CD14-positive monocyte (primary cell): ENCODE data around the gene RASSF1. TPM values are rescaled to one million over a fixed set of nuclear protein-coding genes. Genes with fewer than 3 reads are reported as not detected.

Source experiments
- DNase-seq, 3 donors: peaks; one replicate each; pipeline ENCODE4 v3.0.0-alpha.2; 2011 to 2022
- H2AFZ ChIP-seq: 2 replicates; pipeline ENCODE4 v1.6.0; 2012; ENCODE audit warnings: mild to moderate bottlenecking, low read depth, low read length, inconsistent platforms; ENCODE audit not compliant: insufficient read depth, poor library complexity, severe bottlenecking
- H3K27ac ChIP-seq, 2 donors: 1 replicate in 1 of 2; 2 replicates in 1 of 2; pipeline ENCODE4 v1.5.1; 2012 to 2013; ENCODE audit warnings: low read length in 2 of 2, control low read depth in 1 of 2, inconsistent platforms in 1 of 2, low read depth in 1 of 2, mild to moderate bottlenecking in 1 of 2
- H3K27me3 ChIP-seq, 2 donors: one replicate each; pipeline versions ENCODE4 v1.6.0 to v1.6.1; 2011 to 2013; ENCODE audit warnings: low read length in 2 of 2; ENCODE audit not compliant: control insufficient read depth in 2 of 2, insufficient read depth in 2 of 2
- H3K36me3 ChIP-seq, 2 donors: replicated peaks in 1 of 2; 1 replicate in 1 of 2; 2 replicates in 1 of 2; pipeline versions ENCODE4 v1.5.1 to v1.6.1; 2012 to 2013; ENCODE audit warnings: low read length in 2 of 2, control low read depth in 1 of 2, inconsistent platforms in 1 of 2, mild to moderate bottlenecking in 1 of 2; ENCODE audit not compliant: insufficient read depth in 2 of 2, control insufficient read depth in 1 of 2
- H3K4me1 ChIP-seq, 2 donors: 1 replicate in 1 of 2; 2 replicates in 1 of 2; pipeline versions ENCODE4 v1.5.1 to v1.6.1; 2012 to 2013; ENCODE audit warnings: low read length in 2 of 2, control low read depth in 1 of 2, inconsistent platforms in 1 of 2, mild to moderate bottlenecking in 1 of 2, moderate library complexity in 1 of 2; ENCODE audit not compliant: insufficient read depth in 2 of 2, control insufficient read depth in 1 of 2
- H3K4me2 ChIP-seq: replicated peaks from 2 replicates; pipeline ENCODE3; 2012; ENCODE audit warnings: low read length, moderate library complexity, mild to moderate bottlenecking; ENCODE audit not compliant: poor library complexity, severe bottlenecking; ENCODE audit errors: extremely low read depth
- H3K4me3 ChIP-seq, 3 experiments: fragments of 200-600 bp in 1 of 3; sonication (generic) in 1 of 3; replicated peaks in 1 of 3; 1 replicate in 2 of 3; 2 replicates in 1 of 3; pipeline ENCODE4 v1.5.1; 2011 to 2013; ENCODE audit warnings: low read length in 3 of 3, mild to moderate bottlenecking in 3 of 3, control low read depth in 2 of 3, low read depth in 2 of 3, inconsistent platforms in 1 of 3, moderate library complexity in 1 of 3
- H3K79me2 ChIP-seq: 2 replicates; pipeline ENCODE4 v1.6.0; 2012; ENCODE audit warnings: mild to moderate bottlenecking, control low read depth, inconsistent platforms, low read length, moderate library complexity; ENCODE audit not compliant: insufficient read depth
- H3K9ac ChIP-seq: 2 replicates; pipeline ENCODE4 v1.6.0; 2017; ENCODE audit warnings: low read length, mild to moderate bottlenecking; ENCODE audit not compliant: insufficient read depth, poor library complexity, severe bottlenecking
- H3K9me3 ChIP-seq, 2 donors: replicated peaks in 1 of 2; 1 replicate in 1 of 2; 2 replicates in 1 of 2; pipeline versions ENCODE4 v1.5.1 to v1.6.1; 2012 to 2013; ENCODE audit warnings: low read length in 2 of 2, control low read depth in 1 of 2; ENCODE audit not compliant: control insufficient read depth in 1 of 2, insufficient read depth in 1 of 2
- H4K20me1 ChIP-seq: 2 replicates; pipeline ENCODE4 v1.6.0; 2012; ENCODE audit warnings: mild to moderate bottlenecking, low read length, control low read depth, moderate library complexity; ENCODE audit not compliant: insufficient read depth
- H3K27ac Mint-ChIP-seq, 7 donors: one replicate each; pipeline ENCODE4 v1.8.0; 2020; ENCODE audit warnings: mild to moderate bottlenecking in 7 of 7, mixed read lengths in 7 of 7, moderate library complexity in 6 of 7, inconsistent platforms in 2 of 7
- H3K27me3 Mint-ChIP-seq, 3 donors: one replicate each; pipeline ENCODE4 v1.8.0; 2021 to 2022; ENCODE audit warnings: low read depth in 3 of 3, mild to moderate bottlenecking in 3 of 3, mixed read lengths in 3 of 3, moderate library complexity in 3 of 3, inconsistent platforms in 1 of 3
- H3K36me3 Mint-ChIP-seq, 2 donors: one replicate each; pipeline ENCODE4 v1.8.0; 2020; ENCODE audit warnings: mixed read lengths in 2 of 2, inconsistent platforms in 1 of 2, mild to moderate bottlenecking in 1 of 2
- H3K4me1 Mint-ChIP-seq: one replicate; pipeline ENCODE4 v1.8.0; 2020; ENCODE audit warnings: mild to moderate bottlenecking, mixed read lengths
- H3K4me3 Mint-ChIP-seq, 2 donors: one replicate each; pipeline ENCODE4 v1.8.0; 2020; ENCODE audit warnings: mild to moderate bottlenecking in 2 of 2, mixed read lengths in 2 of 2, moderate library complexity in 1 of 2
- H3K9me3 Mint-ChIP-seq, 7 donors: one replicate each; pipeline ENCODE4 v1.8.0; 2020 to 2022; ENCODE audit warnings: mixed read lengths in 7 of 7, mild to moderate bottlenecking in 6 of 7, moderate library complexity in 6 of 7, inconsistent platforms in 2 of 7
- WGBS: methylation state at CpG from one replicate; pipeline ENCODE4 v1.1.5; 2013; ENCODE audit warnings: missing lambda C conversion rate; ENCODE audit not compliant: insufficient coverage; 5-methylcytosine and 5-hydroxymethylcytosine counted together
- intact Hi-C, 2 donors: fragments of 100-400 bp; cut with micrococcal nuclease; formaldehyde crosslinking; loops; one replicate each; pipeline versions ENCODE4 v1.15.0 to v1.15.1; 2023
- polyA plus RNA-seq, 3 donors: library from polyadenylated mRNA; depleted of rRNA in 1 of 3; unstranded in 2 of 3; stranded (reverse) in 1 of 3; fragments of 300-500 nt in 2 of 3; fragments of >200 nt in 1 of 3; fragmentation: Illumina TruSeq in 2 of 3; gene quantifications; 1 replicate in 2 of 3; 2 replicates in 1 of 3; pipeline ENCODE4 v1.2.3, GENCODE V29; 2012 to 2021
- TF ChIP-seq, protein P1 (sequence below): fragments of 200-600 bp; IDR thresholded peaks from one replicate; pipeline ENCODE4 v1.8.0; 2022; ENCODE audit warnings: antibody characterized with exemption, mild to moderate bottlenecking

Gene RASSF1
- polyA plus RNA-seq, 3 donors: 16.0 to 229 (median 24.0) TPM

GRCh38 chr3:50297384-50297775, 43.3 kb downstream of the RASSF1 start:
- TF ChIP-seq, protein P1, sequence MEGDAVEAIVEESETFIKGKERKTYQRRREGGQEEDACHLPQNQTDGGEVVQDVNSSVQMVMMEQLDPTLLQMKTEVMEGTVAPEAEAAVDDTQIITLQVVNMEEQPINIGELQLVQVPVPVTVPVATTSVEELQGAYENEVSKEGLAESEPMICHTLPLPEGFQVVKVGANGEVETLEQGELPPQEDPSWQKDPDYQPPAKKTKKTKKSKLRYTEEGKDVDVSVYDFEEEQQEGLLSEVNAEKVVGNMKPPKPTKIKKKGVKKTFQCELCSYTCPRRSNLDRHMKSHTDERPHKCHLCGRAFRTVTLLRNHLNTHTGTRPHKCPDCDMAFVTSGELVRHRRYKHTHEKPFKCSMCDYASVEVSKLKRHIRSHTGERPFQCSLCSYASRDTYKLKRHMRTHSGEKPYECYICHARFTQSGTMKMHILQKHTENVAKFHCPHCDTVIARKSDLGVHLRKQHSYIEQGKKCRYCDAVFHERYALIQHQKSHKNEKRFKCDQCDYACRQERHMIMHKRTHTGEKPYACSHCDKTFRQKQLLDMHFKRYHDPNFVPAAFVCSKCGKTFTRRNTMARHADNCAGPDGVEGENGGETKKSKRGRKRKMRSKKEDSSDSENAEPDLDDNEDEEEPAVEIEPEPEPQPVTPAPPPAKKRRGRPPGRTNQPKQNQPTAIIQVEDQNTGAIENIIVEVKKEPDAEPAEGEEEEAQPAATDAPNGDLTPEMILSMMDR: no peak
- H3K9ac ChIP-seq: no peak overlapping the region
- DNase-seq: peak in 1 of 3 donors; percentile 13
- no peaks in the 10 kb centered on the region for H3K9me3 ChIP-seq
- Mint-ChIP-seq H3K36me3 (peaks cover 2 to 9% of the 10 kb centered on the region in 2 donors), H3K4me1 (peaks cover 40% of the 10 kb centered on the region), H3K4me3 (no peak overlapping the region), H3K27ac (peak overlapping the region in 1 of 7 donors; percentile 99), H3K9me3 (no peaks in the 10 kb centered on the region), H3K27me3 (no peaks in the 10 kb centered on the region)
- no peak overlapping the region for H3K4me3 ChIP-seq
- H3K27ac ChIP-seq: peak overlapping the region in 1 of 2 donors; percentile 100
- WGBS: 90% methylated on average over 2 of the region's 2 CpGs
- intact Hi-C loops: loop anchor here (5.0 kb wide), 1 partner anchor 40 kb away; no protein-coding TSS in a partner anchor
- peak overlapping the region; percentile 0 for H3K4me2 ChIP-seq
- H2AFZ ChIP-seq: no peak overlapping the region
- peaks cover 39 to 46% of the 10 kb centered on the region in 2 donors for H3K4me1 ChIP-seq
- H3K27me3 ChIP-seq: no peaks in the 10 kb centered on the region
- no peaks in the 10 kb centered on the region for H4K20me1 ChIP-seq
- H3K36me3 ChIP-seq: no peaks in the 10 kb centered on the region
- peaks cover 38% of the 10 kb centered on the region for H3K79me2 ChIP-seq

DNA sequence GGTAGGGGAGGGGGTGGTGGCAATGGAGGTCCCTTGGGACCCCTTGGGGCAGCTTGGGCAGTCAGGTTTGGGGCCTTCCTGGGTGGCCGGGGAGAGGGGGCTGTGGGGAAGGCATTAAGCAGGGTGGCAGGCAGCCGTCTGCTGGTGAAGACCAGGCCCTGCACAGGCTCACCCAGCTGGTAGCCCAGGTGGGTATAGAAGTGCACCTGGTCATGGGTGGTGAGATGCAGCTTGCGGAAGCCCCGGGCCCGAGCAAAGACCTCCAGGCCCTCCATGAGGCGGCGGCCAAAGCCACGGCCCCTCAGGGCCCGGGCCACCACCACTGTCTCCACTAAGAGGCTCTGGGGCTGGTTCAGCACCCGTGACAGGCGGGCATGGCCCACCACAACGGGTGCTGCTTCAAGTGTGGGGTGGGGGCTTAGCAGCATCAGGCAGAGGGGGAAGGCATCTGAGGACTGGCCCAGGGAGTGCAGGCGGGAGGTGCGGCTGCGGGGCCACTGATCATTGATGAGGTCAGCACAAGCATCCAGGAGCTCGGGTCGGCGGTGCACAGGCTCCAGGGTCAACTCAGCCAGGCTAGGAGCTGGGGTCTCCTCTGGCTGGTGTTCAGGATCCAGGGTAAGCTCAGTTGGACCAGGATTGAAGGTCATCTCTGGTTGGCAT, 43.8 kb downstream of the RASSF1 start:
- H3K4me1 ChIP-seq: peaks cover 39 to 49% of the 10 kb centered on the region in 2 donors

More for the DNA sequence above, 43.8 kb downstream of the RASSF1 start:
- no peak overlapping the region for H2AFZ ChIP-seq
- intact Hi-C loops: loop anchor here (5.0 kb wide), 1 partner anchor 40 kb away; no protein-coding TSS in a partner anchor
- no peaks in the 10 kb centered on the region for H3K27me3 ChIP-seq
- WGBS: 94% methylated on average over 12 of the region's 18 CpGs
- Mint-ChIP-seq H3K36me3 (peaks cover 2 to 9% of the 10 kb centered on the region in 2 donors), H3K4me1 (peaks cover 40% of the 10 kb centered on the region), H3K27ac (peak overlapping the region in 3 of 7 donors; percentile 65 to 99 (median 86)), H3K27me3 (no peaks in the 10 kb centered on the region), H3K9me3 (no peaks in the 10 kb centered on the region), H3K4me3 (no peak overlapping the region)
- no peaks in the 10 kb centered on the region for H4K20me1 ChIP-seq
- H3K4me3 ChIP-seq: no peak overlapping the region
- H3K9me3 ChIP-seq: no peaks in the 10 kb centered on the region
- H3K9ac ChIP-seq: no peak overlapping the region
- peaks cover 36% of the 10 kb centered on the region for H3K79me2 ChIP-seq
- peak in 1 of 3 donors; percentile 9 for DNase-seq
- TF ChIP-seq, protein P1: no peak
- no peaks in the 10 kb centered on the region for H3K36me3 ChIP-seq
- H3K27ac ChIP-seq: no peak overlapping the region
- no peak overlapping the region for H3K4me2 ChIP-seq
